HG03039 (cell line): Measurements from ENCODE around the gene DOCK4.

ENCODE experiments used
- ATAC-seq: cut with Tn5 transposase; IDR thresholded peaks from one replicate; pipeline ENCODE4 v1.9.1; 2021; ENCODE audit warnings: mild to moderate bottlenecking, moderate library complexity; ENCODE audit not compliant: unreplicated experiment

Gene DOCK4

DNA sequence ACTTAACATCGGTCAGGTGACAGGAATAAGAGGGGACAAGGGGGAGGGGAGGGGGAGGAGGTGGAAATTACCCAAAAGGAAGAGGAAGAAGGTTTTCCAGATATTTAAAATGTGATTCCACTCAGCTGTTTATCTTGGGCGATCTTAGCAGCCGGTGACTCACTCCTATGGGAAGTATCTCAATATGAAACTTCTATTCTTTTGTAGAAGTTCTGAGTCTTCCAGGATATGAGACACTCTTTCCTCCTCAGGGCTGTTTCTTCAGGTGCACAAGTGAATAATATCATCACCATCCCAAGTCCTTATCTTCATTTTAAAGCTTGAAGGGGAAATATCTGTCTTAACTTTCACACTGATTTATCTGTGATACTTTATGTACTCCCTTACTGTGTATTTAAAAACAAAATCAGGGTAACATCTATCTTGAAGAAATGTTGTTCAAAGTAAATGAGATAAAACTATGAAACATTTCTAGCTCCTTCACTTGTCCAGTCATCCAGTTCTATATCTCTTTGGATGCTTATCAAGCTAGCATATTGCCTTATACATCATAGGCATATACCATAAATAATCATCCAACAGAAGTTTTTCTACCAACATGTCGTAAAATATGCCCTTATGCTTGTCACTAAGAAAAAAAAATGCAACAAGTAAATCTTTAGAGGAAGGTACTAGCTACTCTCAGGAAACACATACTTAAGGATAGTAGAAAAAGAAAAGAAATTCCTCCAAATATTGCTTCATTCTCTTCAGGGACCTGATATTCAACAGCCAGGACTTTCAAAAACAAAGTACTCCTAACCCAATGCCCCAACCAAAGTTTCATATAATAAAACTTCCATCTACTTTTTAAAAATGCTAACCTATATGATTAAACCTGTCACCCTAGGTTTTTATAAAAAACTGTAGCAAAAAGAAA, 13.7 kb downstream of the DOCK4 start:
- ATAC-seq = no peak

DNA sequence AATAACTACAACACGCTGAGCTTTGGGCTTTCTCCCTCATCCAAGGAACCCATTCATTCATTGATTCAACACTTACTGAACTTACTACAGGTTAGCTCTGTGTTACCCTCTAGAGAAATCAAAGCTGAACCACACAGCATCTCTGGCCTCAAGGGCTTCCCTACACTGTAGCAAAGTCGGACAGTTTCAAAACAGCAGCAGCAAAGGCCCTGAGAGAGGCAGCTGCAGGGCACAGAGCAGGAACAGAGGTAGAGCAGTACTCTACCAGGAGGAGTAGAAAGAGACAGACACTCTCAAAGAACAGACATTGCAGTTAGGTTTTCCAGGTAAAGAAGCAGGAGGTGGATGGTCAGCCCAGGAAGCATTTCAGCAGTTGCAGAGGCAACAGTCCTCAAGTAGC, 16.1 kb downstream of the DOCK4 start:
- ATAC-seq = no peak

DNA sequence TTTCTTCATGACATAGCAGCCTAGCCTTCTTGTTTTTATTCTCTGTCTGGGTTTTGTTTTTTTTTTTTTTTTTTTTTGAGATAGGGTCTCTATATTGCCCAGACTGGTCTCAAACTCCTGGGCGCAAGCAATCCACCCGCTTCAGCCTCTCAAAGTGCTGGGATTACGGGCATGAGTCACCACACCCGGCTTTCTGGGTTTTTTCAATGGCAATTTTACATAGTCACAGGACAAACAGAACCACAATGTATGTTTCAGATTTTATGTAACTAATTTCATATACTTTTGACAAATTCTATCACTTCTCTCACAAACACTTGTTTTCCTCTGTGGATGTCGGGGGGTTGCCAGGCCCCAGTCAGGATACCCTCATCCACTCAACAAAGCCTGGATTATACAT, 16.5 kb downstream of the DOCK4 start:
- no peak for ATAC-seq

DNA sequence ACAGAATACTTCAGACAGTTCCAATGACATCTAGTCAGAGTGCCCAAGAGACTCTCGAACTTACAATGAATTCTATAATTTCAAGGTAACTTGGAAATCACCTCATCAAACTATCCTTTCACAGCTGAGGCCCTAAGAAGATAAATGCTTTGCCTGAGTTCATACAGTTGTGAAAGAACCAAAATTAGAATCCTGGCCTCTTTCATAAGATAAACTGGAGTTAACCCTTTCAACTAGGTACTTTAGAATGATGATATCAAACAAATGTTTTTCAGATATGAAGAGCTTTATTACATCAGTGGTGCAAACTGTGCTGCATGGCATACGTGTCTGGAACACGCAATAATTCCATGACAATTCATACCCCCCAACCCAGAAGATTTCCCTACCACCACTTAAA, 17.9 kb downstream of the DOCK4 start:
- ATAC-seq = no peak

GRCh38 chr7:112186300-112186699, 19.9 kb downstream of the DOCK4 start:
- ATAC-seq = no peak

DNA sequence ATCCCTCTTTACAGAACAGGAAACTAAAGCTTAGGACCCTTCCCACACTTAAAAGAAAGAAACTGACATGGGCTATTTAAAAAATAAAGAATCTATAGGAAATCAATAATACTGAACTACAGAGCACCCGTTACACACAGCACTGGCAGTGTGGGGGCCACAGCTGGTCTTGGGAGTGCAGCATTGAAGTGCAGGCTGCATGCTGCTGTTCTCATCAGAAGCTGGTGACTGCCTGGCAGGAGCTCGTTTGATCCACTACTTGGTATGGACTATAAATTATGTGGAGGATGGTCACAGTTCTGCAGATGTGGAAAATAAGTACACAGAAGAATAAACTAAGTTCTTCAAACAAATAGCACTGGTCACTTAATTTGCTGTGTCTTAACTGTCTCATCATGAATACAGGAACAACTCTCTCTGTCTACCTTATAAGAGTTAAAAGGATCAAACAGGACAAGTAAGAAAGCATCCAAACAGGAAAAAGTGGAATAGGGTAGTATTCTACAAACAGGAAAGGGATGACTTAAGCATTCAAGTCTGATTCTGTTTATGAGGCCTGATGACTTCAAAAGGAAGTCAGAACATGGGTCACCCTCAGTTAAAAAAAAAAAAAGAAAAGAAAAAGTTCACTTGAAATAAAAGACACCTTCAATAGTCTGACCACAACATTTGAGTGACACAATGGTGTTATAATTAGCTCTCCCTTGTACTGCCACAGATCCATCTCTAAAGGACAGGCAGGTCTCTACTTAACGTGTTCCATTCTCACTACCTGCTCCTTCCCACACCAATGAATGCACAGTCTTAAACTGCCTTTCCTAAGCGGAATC, 21.0 kb downstream of the DOCK4 start:
- no peak for ATAC-seq

DNA sequence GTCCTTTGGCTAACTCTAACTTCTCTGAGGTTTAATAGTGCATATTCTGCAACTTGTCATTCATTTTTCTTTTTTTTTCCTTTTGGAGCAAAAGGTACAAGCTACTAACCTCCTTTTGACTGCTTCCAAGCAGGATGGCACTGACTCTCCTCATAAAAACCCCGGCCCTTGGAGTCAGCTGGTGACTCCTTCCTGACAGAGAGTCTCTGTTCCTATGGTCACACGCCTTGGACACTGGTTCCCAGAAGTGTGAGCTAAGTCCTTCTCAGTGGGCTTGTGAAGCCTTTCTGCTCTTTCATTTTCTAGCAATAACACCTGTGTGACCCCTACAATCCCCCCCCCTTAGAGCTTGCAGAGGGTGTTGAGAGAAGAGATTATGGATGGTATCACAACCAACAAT, 21.7 kb downstream of the DOCK4 start:
- ATAC-seq = no peak

GRCh38 chr7:112183266-112183665, 22.9 kb downstream of the DOCK4 start:
- no peak for ATAC-seq

- ATAC-seq = no peak
Observed at GRCh38 chr7:112182749-112183148, 23.4 kb downstream of the DOCK4 start.

DNA sequence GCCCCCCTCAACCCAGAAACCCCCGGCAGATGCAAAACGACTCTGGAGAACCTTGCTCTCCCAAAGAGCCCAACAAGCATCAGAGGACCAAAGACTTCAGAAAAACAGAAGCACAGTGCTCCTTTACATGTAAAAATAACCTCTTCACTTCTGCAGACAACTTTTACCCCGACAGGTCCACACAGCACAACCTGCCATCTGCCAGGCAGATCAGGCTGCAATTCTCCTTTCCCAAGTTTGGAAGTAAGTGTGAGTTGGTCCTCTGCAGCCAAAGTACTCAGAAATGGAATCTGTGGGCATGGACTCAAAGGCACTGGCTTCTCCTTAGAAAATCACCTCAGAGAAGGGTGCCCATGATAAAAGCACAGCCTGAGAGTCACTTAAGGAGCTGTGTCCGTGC, 26.0 kb downstream of the DOCK4 start:
- no peak for ATAC-seq

GRCh38 chr7:112176693-112177415, 29.3 kb downstream of the DOCK4 start:
- ATAC-seq = no peak

- ATAC-seq = no peak
Observed at GRCh38 chr7:112176241-112176640, 30.0 kb downstream of the DOCK4 start.

DNA sequence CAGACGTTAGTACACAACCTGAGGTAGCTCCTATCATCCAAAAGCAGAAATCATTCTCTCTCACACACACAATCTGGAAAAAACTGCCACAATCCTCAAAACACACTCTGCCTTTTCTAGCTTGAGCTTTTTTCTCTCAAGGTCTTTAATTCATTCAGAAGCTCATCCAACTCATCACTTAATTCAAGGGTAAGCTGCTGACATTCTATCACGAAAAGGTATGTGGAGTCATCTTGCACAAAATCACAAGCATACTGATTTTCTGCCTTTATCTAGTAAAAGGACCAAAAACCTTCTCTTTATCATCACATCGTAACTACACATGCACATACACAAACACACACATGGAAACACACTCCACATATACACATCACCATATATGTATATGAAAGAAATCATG, 32.0 kb downstream of the DOCK4 start:
- ATAC-seq = no peak

- ATAC-seq = no peak
Observed at GRCh38 chr7:112173568-112173905, 32.7 kb downstream of the DOCK4 start.

DNA sequence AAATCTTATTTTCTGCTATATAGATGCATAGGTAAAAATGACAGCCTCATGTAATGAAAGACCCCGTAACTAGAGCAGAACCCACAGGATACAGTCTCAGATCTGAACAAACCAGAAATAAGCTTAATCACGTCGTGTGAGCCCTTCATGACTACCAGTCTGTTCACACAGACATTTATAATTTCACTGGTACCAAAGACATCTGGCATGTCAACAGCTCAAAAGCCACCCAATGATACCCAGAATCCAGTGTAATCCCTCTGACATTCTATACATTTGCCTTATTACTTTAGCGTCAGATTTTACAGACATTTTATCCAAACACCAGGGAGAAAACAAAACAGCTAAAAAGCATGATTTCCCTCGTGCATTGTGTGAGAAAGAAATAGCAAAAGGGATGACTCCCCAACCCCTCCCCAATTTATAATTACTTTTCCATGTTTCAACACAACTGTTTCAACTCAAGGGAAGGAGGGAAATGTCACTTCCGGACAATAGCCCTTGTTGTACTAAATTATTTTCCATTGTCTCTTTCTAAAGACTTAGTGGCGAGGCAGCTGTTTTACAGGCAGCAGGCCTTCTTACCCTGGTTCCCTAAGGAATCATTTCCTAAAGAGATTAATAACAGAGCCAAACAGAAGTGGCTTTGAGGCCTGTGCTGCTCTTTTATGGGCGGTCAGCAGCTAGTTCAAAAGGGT, 33.2 kb downstream of the DOCK4 start:
- ATAC-seq = no peak

DNA sequence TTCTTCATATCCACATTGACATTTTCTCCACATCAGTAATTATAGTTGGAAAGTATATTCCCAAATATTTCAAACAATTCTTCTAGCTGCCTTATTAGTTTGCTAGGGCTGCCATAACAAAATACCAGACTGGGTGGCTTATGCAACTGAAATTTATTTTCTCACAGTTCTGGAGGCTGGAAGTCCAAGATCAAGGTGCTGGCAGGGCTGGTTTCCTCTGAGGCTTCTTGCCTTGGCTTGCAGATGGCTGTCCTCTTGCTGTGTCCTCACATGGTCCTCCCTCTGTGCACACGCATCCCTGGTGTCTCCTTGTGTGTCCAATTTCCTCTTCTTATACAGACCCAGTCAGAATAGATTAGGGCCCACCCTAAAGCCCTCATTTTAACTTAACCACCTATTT, 34.5 kb downstream of the DOCK4 start:
- no peak for ATAC-seq

GRCh38 chr7:112168915-112169314, 37.3 kb downstream of the DOCK4 start:
- ATAC-seq = no peak

DNA sequence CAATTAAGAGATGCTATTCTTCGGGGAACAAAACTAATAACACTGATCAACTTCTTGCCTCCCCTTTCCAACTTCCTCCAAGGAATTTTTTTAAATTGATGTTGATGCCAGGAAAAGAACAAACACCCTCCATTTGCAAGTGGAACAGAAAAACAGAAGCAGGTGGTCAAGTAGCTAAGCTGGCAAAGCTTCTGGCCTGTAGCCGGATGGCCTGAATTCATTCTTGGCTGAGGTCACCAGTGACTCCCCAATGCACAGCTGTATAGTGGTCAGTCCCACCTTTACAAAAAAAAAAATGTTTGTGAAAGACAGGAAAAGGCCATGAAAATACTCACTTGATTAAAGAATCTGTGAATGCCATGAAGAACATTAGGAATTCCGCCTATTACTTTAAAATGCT, 39.1 kb downstream of the DOCK4 start:
- no peak for ATAC-seq

DNA sequence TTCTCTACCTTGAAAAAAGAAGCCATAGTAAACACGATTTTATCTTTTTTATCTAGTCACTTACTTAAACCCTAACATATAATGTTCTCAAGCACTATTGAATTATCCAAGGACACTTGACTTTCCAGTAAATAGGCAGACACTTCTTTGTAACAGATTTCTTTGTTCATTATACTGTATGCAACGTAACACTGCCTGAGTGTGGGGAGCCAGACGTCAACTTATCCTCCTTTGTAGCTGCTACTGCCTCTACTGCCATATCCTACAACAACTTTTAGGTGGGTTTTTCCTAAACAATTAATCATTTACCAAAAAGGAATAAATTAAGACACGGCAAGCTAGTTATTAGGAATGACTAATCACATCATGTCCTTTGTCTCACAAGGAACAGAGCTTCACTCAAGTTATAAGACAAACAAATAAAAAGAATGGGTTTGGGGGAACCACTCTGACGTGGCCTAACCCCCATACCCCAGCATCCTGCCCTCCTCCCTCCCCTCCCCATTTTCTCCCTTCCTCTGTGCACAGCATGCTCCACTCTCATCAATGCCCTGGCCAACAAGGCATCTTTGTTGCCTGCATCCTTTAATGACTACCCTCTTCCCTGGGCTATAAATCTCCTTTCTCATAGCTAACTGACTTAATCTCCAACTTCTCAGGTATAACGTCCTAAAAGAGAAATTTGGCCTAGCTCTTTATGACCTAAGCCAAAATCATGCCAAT, 43.3 kb downstream of the DOCK4 start:
- no peak for ATAC-seq

- ATAC-seq = no peak
Observed at GRCh38 chr7:112162142-112162766, 43.9 kb downstream of the DOCK4 start.
